ENCODE data around the gene YY1AP1. TPM values are rescaled to one million over a fixed set of nuclear protein-coding genes. Genes with fewer than 3 reads are reported as not detected.
"Not testable (repeated sequence)": the region's sequence is repeated elsewhere in the genome, so short reads cannot be mapped to it uniquely, and the experiment has no call there.

Gene YY1AP1
- total and polyA plus RNA-seq, 2 donors from 2014 or later = 33.4 to 67.1 TPM

DNA sequence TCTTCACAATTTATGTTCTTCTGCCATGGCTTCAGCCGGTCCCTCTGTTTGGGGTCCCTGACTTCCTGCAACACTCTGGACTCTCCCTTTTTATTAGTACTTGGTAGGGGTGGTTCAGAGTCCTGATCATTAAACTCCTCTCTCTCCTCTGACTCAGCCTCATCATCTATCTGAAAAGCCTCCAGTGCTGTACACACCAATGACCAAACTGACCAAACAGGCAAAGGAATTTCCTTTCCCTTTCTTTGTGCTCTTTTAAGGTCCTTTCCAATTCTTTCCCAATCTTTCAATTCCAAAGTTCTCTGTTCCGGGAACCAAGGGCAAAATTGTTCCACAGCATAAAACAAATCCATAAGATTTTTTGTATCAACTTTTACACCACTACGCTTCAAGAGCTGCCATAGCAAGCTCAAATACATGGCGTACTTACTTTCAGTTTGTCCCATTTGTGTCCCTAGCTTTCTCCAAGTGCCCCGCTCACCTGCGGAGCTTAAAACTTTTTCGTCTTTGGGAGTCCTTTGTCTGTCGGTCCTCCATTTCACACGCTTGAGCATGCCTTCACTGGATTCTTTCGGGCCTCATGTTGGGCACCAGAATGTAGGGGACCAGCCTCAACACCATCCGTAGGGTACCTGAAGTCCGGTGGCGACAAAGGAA lies 9.9 kb upstream of the YY1AP1 start:
- no peak overlapping the region for H3K9ac ChIP-seq (ENCODE audit: low read length in 3 of 3)
- H3K27ac ChIP-seq (ENCODE audit: low read depth in 2 of 2, low read length in 2 of 2) = no peak overlapping the region
- H3K4me3 ChIP-seq (ENCODE audit: low read length in 3 of 3) = no peak overlapping the region
- TF ChIP-seq, protein P1, sequence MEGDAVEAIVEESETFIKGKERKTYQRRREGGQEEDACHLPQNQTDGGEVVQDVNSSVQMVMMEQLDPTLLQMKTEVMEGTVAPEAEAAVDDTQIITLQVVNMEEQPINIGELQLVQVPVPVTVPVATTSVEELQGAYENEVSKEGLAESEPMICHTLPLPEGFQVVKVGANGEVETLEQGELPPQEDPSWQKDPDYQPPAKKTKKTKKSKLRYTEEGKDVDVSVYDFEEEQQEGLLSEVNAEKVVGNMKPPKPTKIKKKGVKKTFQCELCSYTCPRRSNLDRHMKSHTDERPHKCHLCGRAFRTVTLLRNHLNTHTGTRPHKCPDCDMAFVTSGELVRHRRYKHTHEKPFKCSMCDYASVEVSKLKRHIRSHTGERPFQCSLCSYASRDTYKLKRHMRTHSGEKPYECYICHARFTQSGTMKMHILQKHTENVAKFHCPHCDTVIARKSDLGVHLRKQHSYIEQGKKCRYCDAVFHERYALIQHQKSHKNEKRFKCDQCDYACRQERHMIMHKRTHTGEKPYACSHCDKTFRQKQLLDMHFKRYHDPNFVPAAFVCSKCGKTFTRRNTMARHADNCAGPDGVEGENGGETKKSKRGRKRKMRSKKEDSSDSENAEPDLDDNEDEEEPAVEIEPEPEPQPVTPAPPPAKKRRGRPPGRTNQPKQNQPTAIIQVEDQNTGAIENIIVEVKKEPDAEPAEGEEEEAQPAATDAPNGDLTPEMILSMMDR (IDR thresholded peaks at IDR 0.05; ENCODE audit: borderline replicate concordance, extremely low read depth, insufficient read depth) = no peak
- FAIRE-seq (no peak), DNase-seq (no peak)
- H3K9me3 ChIP-seq (ENCODE audit: control insufficient read depth in 2 of 3, insufficient read depth in 1 of 3, low read length in 3 of 3) = no peaks in the 10 kb centered on the region
- no peaks in the 10 kb centered on the region for H3K27me3 ChIP-seq (ENCODE audit: control insufficient read depth, insufficient read depth, low read length)
- intact Hi-C loops (cut with DNase I) = no loop called here
- no peaks in the 10 kb centered on the region for H3K36me3 ChIP-seq (ENCODE audit: control insufficient read depth in 2 of 3, insufficient read depth in 3 of 3, low read length in 3 of 3)
- H3K4me1 ChIP-seq (ENCODE audit: control insufficient read depth in 2 of 3, insufficient read depth in 2 of 3, low read depth in 1 of 3, low read length in 3 of 3) = peaks cover 0 to 3% (median 0%) of the 10 kb centered on the region in 3 donors

DNA sequence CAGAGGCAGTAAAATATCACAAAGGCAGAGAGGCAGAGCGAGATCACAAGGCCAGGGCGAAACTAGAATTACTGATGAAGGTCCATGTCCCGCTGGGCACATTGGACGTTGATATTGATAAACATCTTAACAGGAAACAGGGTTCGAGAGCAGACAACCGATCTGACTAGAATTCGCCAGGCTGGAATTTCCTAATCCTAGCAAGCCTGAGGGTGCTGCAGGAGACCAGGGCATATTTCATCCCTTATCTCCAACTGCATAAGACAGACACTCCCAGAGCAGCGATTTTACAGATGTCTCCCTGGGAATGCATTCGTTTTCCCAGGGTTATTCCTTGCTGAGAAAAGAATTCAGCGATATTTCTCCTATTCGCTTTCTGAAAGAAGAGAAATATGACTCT lies 9.0 kb upstream of the YY1AP1 start:
- H3K4me3 ChIP-seq (ENCODE audit: low read length in 3 of 3); H3K27me3 ChIP-seq (ENCODE audit: control insufficient read depth, insufficient read depth, low read length); H3K9me3 ChIP-seq (ENCODE audit: control insufficient read depth in 2 of 3, insufficient read depth in 1 of 3, low read length in 3 of 3); DNase-seq; FAIRE-seq; H3K4me1 ChIP-seq (ENCODE audit: control insufficient read depth in 2 of 3, insufficient read depth in 2 of 3, low read depth in 1 of 3, low read length in 3 of 3); H3K27ac ChIP-seq (ENCODE audit: low read depth in 2 of 2, low read length in 2 of 2); H3K9ac ChIP-seq (ENCODE audit: low read length in 3 of 3); intact Hi-C loops (cut with DNase I); H3K36me3 ChIP-seq (ENCODE audit: control insufficient read depth in 2 of 3, insufficient read depth in 3 of 3, low read length in 3 of 3): not testable (repeated sequence)

DNA sequence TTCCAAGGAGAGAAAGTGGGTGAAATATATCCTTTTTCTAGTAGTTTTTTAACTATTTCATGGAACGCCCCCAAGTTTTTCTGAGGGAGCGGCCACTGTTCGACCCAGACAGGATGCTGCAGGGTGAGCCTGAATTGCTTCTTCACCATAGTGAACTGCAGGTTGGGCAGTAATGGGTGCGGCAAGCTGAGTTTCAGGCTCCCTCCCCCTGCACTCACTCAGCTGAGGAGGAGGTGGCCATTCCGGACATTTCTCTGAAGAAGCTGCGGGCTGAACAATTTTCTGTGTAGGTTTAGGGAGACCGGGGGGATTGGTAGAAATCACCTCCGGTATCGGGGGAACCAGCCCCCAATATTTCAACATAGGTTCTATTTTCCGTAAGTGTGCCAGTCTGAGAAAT lies 8.5 kb upstream of the YY1AP1 start:
- no peak overlapping the region for H3K4me3 ChIP-seq (ENCODE audit: low read length in 3 of 3)
- FAIRE-seq = no peak
- H3K36me3 ChIP-seq (ENCODE audit: control insufficient read depth in 2 of 3, insufficient read depth in 3 of 3, low read length in 3 of 3) = no peaks in the 10 kb centered on the region
- H3K27me3 ChIP-seq (ENCODE audit: control insufficient read depth, insufficient read depth, low read length) = no peaks in the 10 kb centered on the region
- intact Hi-C loops (cut with DNase I) = no loop called here
- no peak overlapping the region for H3K27ac ChIP-seq (ENCODE audit: low read depth in 2 of 2, low read length in 2 of 2)
- no peak overlapping the region for H3K9ac ChIP-seq (ENCODE audit: low read length in 3 of 3)
- H3K9me3 ChIP-seq (ENCODE audit: control insufficient read depth in 2 of 3, insufficient read depth in 1 of 3, low read length in 3 of 3) = no peaks in the 10 kb centered on the region
- TF ChIP-seq, protein P1 (IDR thresholded peaks at IDR 0.05; ENCODE audit: borderline replicate concordance, extremely low read depth, insufficient read depth) = no peak
- peaks cover 0 to 3% (median 0%) of the 10 kb centered on the region in 3 donors for H3K4me1 ChIP-seq (ENCODE audit: control insufficient read depth in 2 of 3, insufficient read depth in 2 of 3, low read depth in 1 of 3, low read length in 3 of 3)
- no peak for DNase-seq

DNA sequence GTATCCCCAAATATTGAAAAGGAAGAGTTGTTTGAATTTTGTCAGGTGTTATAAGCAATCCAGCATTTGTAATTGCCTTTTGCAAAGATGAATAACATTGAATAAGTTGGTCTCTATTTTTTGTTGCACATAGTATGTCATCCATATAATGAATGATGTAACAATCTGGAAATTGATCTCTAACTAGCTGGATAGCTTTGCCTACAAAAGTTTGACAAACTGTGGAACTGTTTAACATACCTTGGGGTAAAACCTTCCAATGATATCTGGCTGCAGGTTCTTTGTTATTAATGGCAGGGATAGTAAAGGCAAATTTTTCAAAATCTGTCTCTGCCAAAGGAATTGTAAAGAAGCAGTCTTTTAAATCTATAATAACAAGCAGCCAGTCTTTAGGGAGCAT lies 8.0 kb upstream of the YY1AP1 start:
- TF ChIP-seq, protein P1 (IDR thresholded peaks at IDR 0.05; ENCODE audit: borderline replicate concordance, extremely low read depth, insufficient read depth) = no peak

More for the DNA sequence above, 8.0 kb upstream of the YY1AP1 start:
- Histone ChIP-seq H3K9ac (ENCODE audit: low read length in 3 of 3) (no peak overlapping the region), H3K27ac (ENCODE audit: low read depth in 2 of 2, low read length in 2 of 2) (no peak overlapping the region), H3K36me3 (ENCODE audit: control insufficient read depth in 2 of 3, insufficient read depth in 3 of 3, low read length in 3 of 3) (no peaks in the 10 kb centered on the region), H3K9me3 (ENCODE audit: control insufficient read depth in 2 of 3, insufficient read depth in 1 of 3, low read length in 3 of 3) (no peaks in the 10 kb centered on the region), H3K4me1 (ENCODE audit: control insufficient read depth in 2 of 3, insufficient read depth in 2 of 3, low read depth in 1 of 3, low read length in 3 of 3) (peaks cover 0 to 3% (median 0%) of the 10 kb centered on the region in 3 donors), H3K27me3 (ENCODE audit: control insufficient read depth, insufficient read depth, low read length) (no peaks in the 10 kb centered on the region), H3K4me3 (ENCODE audit: low read length in 3 of 3) (no peak overlapping the region)
- no peak for FAIRE-seq
- intact Hi-C loops (cut with DNase I) = no loop called here
- no peak for DNase-seq

Data from kidney (tissue), 14 donors.